ENCODE measurements around the gene TNFRSF8. TPM values are rescaled to one million over a fixed set of nuclear protein-coding genes. Genes with fewer than 3 reads are reported as not detected.

The TNFRSF8 gene
- total RNA-seq, 1 experiment from 2014 or later, result not detected

DNA sequence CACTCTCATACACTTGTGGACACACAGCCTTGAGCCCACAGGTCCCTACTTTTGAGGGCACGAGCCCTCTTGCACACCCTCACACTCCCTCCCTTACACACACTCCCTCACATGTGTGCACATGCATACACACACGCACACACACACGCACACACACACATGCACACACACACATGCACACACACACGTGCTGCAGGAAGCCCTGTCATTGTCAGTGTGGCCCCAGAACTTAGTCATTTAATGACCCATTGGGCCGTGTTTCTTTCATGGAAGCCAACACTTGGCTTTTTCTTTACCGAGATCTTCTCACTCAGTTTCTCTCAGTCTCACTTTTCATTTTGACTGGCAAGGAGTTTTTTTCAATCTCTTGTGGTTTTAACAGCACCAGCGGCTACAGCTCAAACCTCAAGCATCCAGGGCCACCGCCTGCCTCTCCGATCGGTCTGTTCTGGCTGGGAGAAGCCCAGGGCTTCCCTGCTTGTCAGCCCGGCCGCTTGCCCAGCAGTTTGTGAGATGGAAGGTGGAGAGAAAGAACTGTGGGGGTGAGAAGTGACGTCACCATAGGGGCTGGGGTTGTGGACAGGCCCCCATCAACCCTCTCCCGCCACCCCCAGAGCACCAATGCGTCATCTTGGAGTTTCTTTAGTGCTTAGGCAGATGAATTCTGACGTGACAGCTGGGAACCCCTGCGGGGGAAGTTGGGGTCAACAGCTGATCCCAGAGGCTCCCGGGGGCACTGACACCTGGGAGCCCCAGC lies 15.8 kb upstream of the TNFRSF8 start:
- Histone ChIP-seq H3K27ac (ENCODE audit: low read depth, low read length, poor library complexity, severe bottlenecking) (no peak overlapping the region), H3K4me3 (ENCODE audit: low read depth, low read length, poor library complexity, severe bottlenecking) (no peak overlapping the region), H3K27me3 (replicated peaks; ENCODE audit: insufficient read depth, low read depth, low read length, poor library complexity) (no peaks in the 10 kb centered on the region), H3K36me3 (ENCODE audit: insufficient read depth, low read length, poor library complexity, severe bottlenecking) (no peaks in the 10 kb centered on the region), H3K9me3 (ENCODE audit: low read depth, low read length, poor library complexity, severe bottlenecking) (no peaks in the 10 kb centered on the region), H3K4me1 (ENCODE audit: insufficient read depth, low read length, poor library complexity, severe bottlenecking) (no peaks in the 10 kb centered on the region)
- ChIA-PET POLR2A (ENCODE audit: low non-redundant PET) (no interaction called here), CTCF (no interaction called here)
- no TSS peak for BruUV-seq (replicated peaks)
- TF ChIP-seq, protein P1, sequence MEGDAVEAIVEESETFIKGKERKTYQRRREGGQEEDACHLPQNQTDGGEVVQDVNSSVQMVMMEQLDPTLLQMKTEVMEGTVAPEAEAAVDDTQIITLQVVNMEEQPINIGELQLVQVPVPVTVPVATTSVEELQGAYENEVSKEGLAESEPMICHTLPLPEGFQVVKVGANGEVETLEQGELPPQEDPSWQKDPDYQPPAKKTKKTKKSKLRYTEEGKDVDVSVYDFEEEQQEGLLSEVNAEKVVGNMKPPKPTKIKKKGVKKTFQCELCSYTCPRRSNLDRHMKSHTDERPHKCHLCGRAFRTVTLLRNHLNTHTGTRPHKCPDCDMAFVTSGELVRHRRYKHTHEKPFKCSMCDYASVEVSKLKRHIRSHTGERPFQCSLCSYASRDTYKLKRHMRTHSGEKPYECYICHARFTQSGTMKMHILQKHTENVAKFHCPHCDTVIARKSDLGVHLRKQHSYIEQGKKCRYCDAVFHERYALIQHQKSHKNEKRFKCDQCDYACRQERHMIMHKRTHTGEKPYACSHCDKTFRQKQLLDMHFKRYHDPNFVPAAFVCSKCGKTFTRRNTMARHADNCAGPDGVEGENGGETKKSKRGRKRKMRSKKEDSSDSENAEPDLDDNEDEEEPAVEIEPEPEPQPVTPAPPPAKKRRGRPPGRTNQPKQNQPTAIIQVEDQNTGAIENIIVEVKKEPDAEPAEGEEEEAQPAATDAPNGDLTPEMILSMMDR (conservative IDR thresholded peaks at IDR 0.05; ENCODE audit: low read depth, low read length), result no peak
- TF ChIP-seq EZH2 (IDR thresholded peaks at IDR 0.05; ENCODE audit: borderline replicate concordance, low read depth, low read length, poor library complexity, severe bottlenecking), result no peak
- intact Hi-C loops (cut with micrococcal nuclease; ENCODE audit: unreplicated experiment), result no loop called here
- DNase-seq (ENCODE audit: low spot score), result no peak

DNA sequence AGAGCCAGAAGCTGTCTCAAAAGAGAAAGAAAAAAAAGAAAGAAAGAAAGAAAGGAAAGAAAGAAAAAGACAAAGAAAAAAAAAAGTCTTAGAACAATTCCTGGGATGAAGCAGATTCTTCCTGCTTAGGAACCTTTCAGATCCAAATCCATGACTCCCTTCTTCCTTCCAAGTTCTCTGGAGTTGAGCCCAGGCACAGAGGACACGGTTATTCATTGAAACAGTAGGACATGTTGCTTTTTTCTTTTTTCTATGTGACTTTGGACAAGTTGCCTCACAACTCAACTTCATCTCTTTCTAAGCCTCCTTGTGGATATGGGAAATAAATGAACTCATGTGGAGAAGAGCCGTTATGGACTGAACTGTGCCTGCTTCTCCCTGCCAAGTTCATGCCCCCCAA lies 14.7 kb upstream of the TNFRSF8 start:
- no TSS peak for BruUV-seq (replicated peaks)
- TF ChIP-seq EZH2 (IDR thresholded peaks at IDR 0.05; ENCODE audit: borderline replicate concordance, low read depth, low read length, poor library complexity, severe bottlenecking), result no peak
- TF ChIP-seq, protein P1 (conservative IDR thresholded peaks at IDR 0.05; ENCODE audit: low read depth, low read length), result no peak
- H3K4me1 ChIP-seq (ENCODE audit: insufficient read depth, low read length, poor library complexity, severe bottlenecking), result no peaks in the 10 kb centered on the region
- H3K36me3 ChIP-seq (ENCODE audit: insufficient read depth, low read length, poor library complexity, severe bottlenecking), result no peaks in the 10 kb centered on the region
- H3K4me3 ChIP-seq (ENCODE audit: low read depth, low read length, poor library complexity, severe bottlenecking), result no peak overlapping the region
- H3K9me3 ChIP-seq (ENCODE audit: low read depth, low read length, poor library complexity, severe bottlenecking), result no peaks in the 10 kb centered on the region
- intact Hi-C loops (cut with micrococcal nuclease; ENCODE audit: unreplicated experiment), result no loop called here
- CTCF ChIA-PET, result no interaction called here
- H3K27me3 ChIP-seq (replicated peaks; ENCODE audit: insufficient read depth, low read depth, low read length, poor library complexity), result no peaks in the 10 kb centered on the region
- no peak overlapping the region for H3K27ac ChIP-seq (ENCODE audit: low read depth, low read length, poor library complexity, severe bottlenecking)
- POLR2A ChIA-PET (ENCODE audit: low non-redundant PET), result no interaction called here
- DNase-seq (ENCODE audit: low spot score), result no peak

DNA sequence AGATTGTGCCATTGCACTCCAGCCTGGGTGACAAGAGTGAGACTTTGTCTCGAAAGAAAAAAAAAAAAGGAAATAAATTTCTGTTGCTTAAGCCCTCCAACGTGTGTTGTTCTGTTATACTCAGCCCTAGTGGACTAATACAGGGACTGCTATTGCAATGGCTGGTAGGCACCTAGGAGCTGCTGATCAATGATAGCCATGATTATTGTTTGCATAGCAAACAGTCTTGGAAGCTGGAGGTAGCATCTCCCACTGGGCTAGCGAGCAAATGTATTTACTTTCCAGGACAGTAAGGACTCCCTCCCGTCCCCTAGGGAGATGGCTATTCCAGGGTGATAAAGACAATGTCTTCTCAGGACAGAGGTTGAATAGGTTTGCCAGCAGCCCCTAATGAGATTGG lies 13.5 kb upstream of the TNFRSF8 start:
- H3K36me3 ChIP-seq (ENCODE audit: insufficient read depth, low read length, poor library complexity, severe bottlenecking), result no peaks in the 10 kb centered on the region
- H3K4me3 ChIP-seq (ENCODE audit: low read depth, low read length, poor library complexity, severe bottlenecking), result no peak overlapping the region
- no peak for DNase-seq (ENCODE audit: low spot score)
- intact Hi-C loops (cut with micrococcal nuclease; ENCODE audit: unreplicated experiment), result no loop called here
- ChIA-PET CTCF (no interaction called here), POLR2A (ENCODE audit: low non-redundant PET) (no interaction called here)
- no TSS peak for BruUV-seq (replicated peaks)
- H3K27ac ChIP-seq (ENCODE audit: low read depth, low read length, poor library complexity, severe bottlenecking), result no peak overlapping the region
- no peaks in the 10 kb centered on the region for H3K4me1 ChIP-seq (ENCODE audit: insufficient read depth, low read length, poor library complexity, severe bottlenecking)
- H3K27me3 ChIP-seq (replicated peaks; ENCODE audit: insufficient read depth, low read depth, low read length, poor library complexity), result no peaks in the 10 kb centered on the region
- H3K9me3 ChIP-seq (ENCODE audit: low read depth, low read length, poor library complexity, severe bottlenecking), result no peaks in the 10 kb centered on the region
- TF ChIP-seq, protein P1 (conservative IDR thresholded peaks at IDR 0.05; ENCODE audit: low read depth, low read length), result no peak
- TF ChIP-seq EZH2 (IDR thresholded peaks at IDR 0.05; ENCODE audit: borderline replicate concordance, low read depth, low read length, poor library complexity, severe bottlenecking), result no peak
